AG09309 (cell line): ENCODE measurements around the gene ECT2L.
A peak's percentile ranks its signal among the peaks of the same experiment; 100 is the strongest.

Source experiments
- DNase-seq: peaks from one replicate; pipeline ENCODE4 v3.0.0-alpha.2; 2010; ENCODE audit warnings: low read depth
- H3K4me3 ChIP-seq: 2 replicates; pipeline ENCODE4 v1.5.1; 2011; ENCODE audit warnings: mild to moderate bottlenecking, low read depth, low read length, moderate library complexity; ENCODE audit not compliant: control insufficient read depth
- TF ChIP-seq, protein P1 (sequence below): IDR thresholded peaks from 2 replicates; pipeline ENCODE4 v1.5.1; 2011; ENCODE audit warnings: mild to moderate bottlenecking, low read depth, low read length, inconsistent platforms; ENCODE audit not compliant: insufficient read depth, control insufficient read depth; ENCODE audit errors: missing control alignments

ECT2L gene, protein sequence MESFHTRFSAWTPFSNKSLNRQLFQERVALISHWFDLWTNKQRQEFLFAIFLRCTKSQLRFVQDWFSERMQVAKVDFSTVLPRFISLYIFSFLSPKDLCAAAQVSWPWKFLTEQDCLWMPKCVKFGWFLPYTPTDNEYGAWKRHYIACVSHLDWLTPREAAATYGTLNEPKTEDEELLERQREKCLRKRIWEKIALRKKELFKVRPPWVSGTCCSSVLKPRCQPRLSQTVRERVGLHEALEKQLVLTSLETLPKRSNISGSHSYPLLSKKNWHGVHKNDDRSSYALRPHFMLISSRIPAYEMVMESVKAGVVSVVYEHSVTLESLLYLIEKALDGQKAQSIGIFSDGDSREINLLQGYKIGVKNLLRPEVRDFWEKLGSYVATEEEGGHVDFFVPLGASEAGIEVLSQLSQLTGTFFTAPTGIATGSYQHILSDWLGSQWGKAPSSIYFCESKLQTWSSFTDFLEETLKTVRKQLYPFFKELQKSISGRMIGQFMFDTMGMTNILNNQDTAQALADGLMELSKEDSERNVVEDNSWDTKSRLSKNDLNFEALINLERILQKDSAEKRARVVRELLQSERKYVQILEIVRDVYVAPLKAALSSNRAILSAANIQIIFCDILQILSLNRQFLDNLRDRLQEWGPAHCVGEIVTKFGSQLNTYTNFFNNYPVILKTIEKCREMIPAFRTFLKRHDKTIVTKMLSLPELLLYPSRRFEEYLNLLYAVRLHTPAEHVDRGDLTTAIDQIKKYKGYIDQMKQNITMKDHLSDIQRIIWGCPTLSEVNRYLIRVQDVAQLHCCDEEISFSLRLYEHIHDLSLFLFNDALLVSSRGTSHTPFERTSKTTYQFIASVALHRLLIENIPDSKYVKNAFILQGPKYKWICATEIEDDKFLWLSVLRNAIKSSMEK

DNA sequence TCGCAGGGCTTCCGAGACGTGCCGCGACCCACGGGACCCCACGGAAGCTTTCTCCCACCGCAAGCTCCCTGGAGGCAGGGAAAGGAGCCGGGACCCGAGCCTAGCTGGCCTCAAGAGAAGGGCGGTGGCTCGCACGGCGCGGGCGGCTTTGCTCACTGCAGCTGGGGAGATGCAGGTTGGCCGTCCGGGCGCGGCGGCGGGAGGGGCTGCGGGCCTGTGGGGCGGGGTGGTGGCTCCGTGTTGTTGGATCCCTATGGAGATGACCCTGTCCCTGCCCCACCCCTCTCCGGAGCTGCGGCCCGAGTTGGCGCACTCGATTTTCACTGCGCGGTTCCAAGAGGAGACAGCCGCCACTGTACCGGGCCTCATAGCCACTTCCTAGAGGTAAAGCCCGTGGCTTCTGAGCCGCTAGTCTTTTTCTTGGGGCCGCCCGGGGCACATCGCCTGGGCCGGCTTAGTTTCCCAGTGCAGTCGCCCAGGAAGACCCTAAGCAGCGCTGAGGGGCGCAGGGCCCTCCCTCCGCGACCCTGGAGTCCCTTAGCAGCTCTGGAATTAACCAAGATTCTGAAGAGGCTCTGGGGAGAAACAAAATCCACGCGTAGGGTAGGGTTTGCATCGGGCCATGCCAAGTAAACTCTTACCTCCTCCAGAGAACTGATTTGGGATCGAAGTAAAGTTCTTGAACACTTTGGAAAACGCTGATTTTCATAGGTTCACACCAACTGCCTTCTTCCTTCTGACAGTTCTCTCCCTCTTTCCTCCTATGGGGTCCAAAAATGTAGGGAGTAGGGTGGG, at the start of gene ECT2L:
ECT2L (plus strand) TSS at position 279 of the 795 bp plus-strand sequence. CDS start 17,188 bp downstream, outside the sequence.
- TF ChIP-seq, protein P1, sequence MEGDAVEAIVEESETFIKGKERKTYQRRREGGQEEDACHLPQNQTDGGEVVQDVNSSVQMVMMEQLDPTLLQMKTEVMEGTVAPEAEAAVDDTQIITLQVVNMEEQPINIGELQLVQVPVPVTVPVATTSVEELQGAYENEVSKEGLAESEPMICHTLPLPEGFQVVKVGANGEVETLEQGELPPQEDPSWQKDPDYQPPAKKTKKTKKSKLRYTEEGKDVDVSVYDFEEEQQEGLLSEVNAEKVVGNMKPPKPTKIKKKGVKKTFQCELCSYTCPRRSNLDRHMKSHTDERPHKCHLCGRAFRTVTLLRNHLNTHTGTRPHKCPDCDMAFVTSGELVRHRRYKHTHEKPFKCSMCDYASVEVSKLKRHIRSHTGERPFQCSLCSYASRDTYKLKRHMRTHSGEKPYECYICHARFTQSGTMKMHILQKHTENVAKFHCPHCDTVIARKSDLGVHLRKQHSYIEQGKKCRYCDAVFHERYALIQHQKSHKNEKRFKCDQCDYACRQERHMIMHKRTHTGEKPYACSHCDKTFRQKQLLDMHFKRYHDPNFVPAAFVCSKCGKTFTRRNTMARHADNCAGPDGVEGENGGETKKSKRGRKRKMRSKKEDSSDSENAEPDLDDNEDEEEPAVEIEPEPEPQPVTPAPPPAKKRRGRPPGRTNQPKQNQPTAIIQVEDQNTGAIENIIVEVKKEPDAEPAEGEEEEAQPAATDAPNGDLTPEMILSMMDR: no peak
- H3K4me3 ChIP-seq: peak within 1 kb of the TSS; percentile 19
- DNase-seq: no peak

DNA sequence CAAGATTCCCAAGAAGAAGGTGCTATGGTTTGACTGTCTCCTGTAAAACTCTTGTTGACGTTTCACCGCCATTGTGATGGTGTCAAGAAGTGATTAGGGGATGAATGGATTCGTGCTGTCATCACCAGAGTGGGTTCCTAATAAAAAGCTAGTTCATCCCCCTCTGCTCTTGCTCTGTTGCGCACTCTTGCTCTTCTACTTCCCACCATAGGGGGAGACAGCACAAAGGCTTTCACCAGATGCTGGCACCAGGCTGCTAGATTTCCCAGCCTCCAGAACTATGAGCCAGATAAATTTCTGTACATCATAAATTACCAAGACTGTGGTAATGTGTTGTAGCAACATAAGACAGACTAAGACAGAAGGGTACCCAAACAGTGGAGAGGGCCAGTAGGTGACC, 43.9 kb upstream of the ECT2L start:
- DNase-seq: no peak
- TF ChIP-seq, protein P1: peak; percentile 25

DNA sequence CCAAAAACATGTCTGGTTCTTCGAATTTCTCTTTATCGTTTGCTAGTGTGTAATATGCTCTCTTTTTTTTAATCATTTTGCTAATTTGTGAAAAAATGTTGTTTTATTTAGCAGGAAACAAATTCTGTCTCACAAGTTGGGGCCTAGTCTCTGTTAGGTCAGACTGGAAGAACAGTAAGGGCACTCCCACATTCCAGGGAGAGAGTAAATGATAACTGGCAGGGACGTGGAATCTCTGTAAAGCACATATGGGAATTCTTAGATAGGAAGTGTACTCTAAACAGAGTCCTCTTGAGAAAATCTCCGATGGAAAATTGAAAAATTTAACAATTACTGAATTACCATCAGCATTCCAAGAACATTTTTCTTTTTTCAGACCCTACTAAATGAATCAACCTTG, 38.8 kb upstream of the ECT2L start:
- DNase-seq: no peak
- H3K4me3 ChIP-seq: no peak overlapping the region
- TF ChIP-seq, protein P1: no peak

More for the DNA sequence above, 43.9 kb upstream of the ECT2L start:
- no peak overlapping the region for H3K4me3 ChIP-seq

DNA sequence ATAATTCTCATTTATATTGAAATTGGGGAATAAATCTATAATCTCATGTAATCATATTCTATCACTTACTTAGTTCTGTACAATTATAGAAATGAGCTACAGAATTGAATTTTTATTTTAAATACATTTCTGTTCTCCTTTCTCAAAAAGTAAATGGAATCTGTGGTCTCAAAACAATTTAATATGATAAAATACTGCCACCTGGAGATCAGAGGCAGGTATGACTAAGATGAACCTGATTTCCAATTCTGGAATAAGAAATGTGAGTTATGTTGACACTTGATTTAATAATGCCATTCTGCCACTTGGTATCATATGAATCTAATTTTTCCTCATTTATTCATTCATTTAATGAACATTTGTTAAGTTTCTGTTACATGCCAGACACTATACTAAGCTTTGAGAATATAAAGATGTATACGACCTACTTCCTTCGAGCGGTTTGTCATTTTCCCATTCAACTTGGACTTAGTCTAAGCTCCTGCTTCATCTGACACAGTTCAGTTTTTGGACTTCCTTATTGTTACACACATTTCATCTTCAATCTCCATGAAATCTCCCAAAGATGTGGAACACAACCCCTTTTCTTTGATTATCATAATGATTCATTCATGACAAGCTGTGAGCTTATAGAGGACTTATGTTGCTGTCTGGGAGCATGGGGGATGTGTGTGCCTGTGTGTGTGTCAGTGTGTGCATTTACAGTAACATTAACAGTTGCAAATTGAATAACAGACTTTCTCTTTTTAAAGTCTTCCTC, 29.8 kb upstream of the ECT2L start:
- no peak overlapping the region for H3K4me3 ChIP-seq
- DNase-seq: no peak
- TF ChIP-seq, protein P1: peak; percentile 40

DNA sequence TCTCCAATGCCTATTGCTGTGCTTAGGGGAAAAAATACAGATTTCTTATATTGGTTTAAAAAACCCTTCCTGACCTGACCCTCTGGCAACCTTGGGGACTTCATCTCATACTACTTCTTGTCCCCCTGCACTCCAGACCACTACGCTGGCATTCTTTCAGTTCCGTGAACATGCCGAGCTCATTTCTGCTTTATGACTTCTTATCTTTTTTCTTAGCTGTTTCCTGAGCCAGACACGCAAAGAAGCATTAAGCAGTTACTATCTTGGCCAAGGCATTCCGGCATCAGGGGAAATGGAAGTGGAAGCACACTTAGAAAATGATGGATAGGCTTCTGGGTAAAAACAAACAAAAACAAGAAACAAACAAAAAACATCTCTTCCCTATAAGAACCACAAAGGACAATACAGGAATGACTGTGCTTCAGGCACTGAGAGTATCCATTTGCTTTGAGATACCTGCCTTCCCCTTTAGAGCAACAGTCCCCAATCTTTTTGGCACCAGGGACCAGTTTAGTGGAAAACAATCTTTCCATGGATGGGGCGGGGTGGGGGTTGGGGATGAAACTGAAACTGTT, 26.7 kb upstream of the ECT2L start:
- H3K4me3 ChIP-seq: no peak overlapping the region
- DNase-seq: no peak
- TF ChIP-seq, protein P1: no peak
